GM18505 (cell line): ENCODE results near the gene CYSTM1.
"Not testable (repeated sequence)": the region's sequence is repeated elsewhere in the genome, so short reads cannot be mapped to it uniquely, and the experiment has no call there.

Source experiments
- ATAC-seq: cut with Tn5 transposase; IDR thresholded peaks from one replicate; pipeline ENCODE4 v1.9.1; 2021; ENCODE audit not compliant: unreplicated experiment
- POLR2A ChIP-seq: IDR thresholded peaks from 4 replicates; pipeline ENCODE4 v1.6.1; 2011; ENCODE audit warnings: borderline replicate concordance; ENCODE audit not compliant: insufficient read depth, insufficient read length; ENCODE audit errors: extremely low read depth

Gene CYSTM1

DNA sequence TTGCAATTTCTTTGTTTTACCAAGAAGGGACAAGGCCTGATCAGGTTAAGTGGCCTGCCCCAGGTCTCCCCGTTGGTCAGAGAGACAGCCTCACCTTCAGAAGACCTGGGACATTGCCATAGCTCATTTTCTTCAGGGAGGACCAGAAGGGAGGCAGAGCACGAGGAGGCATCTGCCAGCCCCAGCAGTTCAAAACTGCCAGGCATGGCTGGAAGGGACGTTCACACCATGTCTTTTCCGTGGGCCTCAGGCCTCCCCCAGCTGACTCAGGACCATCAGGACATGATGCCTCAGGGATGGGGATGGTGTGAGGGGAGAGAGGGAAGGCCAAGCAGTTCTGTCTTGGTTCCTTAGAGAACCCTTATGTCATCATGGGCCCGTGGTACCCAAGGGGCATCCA lies 32.7 kb upstream of the CYSTM1 start:
- TF ChIP-seq POLR2A, result no peak
- ATAC-seq, result no peak

DNA sequence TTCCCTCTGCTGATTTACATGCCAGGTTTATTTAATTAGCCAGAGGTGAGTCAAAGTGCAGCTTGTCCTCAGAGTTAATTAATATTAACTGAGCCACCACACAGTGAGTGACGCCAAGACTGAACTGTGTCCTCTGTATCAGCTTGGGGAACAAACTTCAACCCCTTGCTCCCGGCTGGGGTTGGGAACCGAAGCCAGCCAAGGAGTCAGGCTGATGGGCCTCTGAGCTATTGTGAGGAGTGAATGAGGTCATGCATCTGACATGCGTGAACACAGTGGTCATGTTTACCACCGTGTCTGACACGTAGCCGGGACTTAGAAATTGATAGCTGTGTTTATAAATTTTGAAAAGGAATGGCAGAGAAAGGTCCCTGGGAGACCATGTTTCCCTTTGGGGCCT lies 32.1 kb upstream of the CYSTM1 start:
- TF ChIP-seq POLR2A, result no peak
- no peak for ATAC-seq

DNA sequence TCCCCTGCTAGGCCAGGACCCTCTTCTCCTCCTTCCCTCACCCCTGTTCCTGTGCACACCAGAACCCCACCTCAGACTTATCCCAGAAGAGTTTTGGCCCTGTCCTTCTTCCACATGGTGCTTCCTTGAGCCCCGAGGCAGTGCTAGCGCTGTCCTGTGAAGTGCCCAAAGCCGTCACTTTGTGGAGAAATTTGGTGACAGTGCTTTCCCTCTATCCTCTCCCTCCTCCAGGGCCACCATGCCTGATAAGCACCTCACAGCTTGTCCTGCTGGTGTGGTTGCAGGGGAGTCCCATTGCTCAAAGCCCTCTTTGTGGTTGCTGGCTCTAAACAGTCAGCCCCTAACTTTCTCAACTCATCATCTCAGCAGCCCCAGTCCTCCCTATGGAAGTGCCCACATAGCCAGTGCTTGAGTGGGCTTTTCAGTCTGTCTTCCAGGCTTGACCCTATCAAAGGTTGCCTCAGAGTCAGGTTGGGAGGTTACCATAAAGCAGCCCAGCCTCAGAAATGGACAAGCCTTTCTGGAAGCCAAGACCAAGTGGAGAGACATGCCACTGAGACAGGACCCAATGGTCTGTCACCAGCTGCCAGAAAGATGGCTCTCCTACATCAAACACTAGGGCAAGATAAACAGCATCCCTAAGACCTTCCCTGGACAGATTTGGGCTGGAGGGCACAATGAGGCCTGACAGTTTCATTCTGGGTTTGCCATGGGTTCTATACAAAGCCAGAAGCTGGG lies 31.3 kb upstream of the CYSTM1 start:
- peak; percentile 19 for ATAC-seq
- TF ChIP-seq POLR2A, result no peak

DNA sequence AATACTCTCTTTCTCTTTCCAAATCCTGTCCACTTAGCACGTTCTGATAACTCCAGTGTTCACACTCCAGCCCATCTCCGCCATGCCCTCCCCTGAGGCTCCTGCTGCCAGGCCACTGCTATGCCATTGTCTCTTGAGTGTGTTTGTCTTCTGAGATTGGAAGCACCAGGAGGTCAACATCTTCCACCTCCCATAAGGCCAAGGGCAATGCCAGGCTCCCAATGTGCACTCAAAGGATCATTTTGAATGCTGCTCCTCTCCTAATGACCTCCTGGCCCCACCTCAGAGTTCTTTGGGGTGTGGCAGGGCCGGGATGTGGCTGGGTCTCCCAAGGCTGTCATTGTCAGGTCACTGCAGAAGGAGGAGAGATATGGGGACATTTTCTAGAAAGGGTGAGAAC lies 29.7 kb upstream of the CYSTM1 start:
- TF ChIP-seq POLR2A, result no peak
- no peak for ATAC-seq

DNA sequence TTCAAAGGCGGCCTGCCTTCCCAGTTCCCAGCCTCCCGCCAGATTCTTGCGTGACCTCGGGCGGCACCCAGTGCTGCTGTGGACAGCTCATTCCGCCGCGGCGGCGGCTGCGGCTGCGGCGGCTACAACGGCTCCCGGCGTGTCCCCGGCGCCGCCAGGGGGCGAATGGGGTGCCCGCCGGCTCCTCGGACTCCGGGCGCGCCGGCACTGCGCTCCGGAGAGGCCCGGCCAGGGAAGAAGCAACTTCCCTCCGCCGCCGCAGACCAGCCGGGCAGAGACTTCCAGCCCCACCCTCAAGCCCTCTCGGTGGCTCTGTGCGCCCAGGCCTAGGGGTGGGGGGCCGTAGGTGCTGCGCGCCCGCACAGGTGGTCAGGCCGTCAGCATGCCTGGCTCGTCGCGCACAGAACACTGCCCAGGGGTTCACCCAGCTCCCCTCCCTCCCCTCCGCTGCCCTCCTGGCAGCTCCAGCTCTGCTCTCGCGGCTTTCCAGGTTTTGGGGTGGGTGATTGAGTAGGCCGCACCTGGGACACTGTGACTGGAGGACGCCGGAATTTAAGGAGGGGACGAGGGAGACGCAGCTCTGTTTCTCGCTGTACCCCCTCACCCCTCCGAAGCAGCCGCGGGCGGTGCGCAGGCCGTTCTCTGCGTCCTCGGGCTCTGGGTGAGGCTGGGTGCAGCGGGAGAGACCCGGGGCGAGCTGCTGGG lies 29.0 kb upstream of the CYSTM1 start:
- peak; percentile 59 for ATAC-seq
- no peak for TF ChIP-seq POLR2A

DNA sequence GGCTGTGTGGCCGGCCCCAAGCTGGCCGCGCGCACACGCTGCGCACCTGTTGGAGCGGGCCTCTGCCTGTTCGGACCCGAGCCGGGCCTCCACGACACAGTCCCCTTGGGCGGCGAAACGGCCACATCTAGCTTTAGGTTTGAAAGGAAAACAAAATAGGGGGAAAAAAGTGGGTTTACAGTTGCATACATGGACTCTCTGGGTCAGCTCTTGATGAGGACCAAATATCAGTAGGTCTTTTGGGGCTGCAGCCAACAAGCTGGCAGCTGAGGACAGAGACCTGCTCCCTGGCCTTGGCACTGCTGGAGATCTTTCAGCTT lies 28.5 kb upstream of the CYSTM1 start:
- no peak for TF ChIP-seq POLR2A
- ATAC-seq, result no peak

DNA sequence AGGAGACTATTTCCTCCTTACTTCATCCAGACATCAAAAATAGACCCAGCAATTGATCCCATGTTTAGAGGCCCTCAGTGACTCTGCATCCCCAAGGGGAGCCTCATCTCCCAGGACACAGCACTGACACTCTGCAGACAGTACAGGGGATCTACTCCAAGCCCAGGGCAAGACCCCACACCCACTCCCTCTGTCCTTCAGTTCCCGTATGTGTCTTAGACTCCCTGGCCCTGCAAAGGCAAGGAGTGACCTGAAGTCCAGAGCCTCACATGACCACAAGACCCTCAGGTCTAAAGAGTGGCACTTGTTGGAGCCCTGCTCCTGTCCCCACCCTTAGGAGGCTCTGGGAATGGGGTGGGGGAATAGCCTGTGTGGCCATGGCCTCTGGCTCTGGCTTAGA lies 27.5 kb upstream of the CYSTM1 start:
- no peak for TF ChIP-seq POLR2A
- no peak for ATAC-seq

DNA sequence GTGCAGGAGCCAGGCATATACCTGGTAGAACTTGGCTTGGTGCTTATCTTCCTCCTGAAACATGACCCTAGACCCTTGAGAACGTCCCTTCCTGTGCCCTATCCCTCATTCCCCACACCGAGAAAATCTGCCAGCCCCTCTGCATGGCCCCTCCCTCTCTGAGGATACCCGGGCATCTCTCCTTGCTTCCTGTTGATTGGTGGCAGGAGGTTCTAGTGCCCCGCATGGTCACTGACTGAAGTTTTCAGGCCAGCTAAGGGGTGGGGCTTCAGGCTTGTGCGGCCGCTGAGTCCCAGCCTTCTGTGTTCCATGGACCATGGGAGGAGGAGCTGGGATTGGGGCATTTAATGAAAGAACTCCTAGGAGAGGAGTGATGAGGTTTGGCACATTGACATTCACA lies 26.5 kb upstream of the CYSTM1 start:
- no peak for TF ChIP-seq POLR2A
- no peak for ATAC-seq

DNA sequence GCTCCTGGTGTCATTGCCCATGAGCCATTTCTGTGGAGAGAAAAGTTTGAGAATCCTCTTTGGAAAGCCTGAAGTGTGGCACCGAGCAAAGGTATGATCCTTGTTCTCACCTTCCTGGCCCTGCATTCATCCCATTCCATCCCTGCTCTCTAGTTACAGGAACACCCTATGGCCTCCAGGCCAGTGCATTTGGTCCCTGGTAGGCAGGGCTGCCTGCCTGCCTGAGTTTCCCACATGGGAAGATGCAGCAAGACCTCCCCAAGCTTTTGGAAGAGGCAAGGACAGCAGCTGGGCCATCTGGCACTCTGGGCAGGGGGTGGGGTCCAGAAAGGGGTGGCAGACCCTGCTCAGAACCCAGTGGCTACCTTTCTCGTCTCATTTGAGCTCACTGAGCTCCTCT lies 24.8 kb upstream of the CYSTM1 start:
- no peak for TF ChIP-seq POLR2A
- no peak for ATAC-seq

DNA sequence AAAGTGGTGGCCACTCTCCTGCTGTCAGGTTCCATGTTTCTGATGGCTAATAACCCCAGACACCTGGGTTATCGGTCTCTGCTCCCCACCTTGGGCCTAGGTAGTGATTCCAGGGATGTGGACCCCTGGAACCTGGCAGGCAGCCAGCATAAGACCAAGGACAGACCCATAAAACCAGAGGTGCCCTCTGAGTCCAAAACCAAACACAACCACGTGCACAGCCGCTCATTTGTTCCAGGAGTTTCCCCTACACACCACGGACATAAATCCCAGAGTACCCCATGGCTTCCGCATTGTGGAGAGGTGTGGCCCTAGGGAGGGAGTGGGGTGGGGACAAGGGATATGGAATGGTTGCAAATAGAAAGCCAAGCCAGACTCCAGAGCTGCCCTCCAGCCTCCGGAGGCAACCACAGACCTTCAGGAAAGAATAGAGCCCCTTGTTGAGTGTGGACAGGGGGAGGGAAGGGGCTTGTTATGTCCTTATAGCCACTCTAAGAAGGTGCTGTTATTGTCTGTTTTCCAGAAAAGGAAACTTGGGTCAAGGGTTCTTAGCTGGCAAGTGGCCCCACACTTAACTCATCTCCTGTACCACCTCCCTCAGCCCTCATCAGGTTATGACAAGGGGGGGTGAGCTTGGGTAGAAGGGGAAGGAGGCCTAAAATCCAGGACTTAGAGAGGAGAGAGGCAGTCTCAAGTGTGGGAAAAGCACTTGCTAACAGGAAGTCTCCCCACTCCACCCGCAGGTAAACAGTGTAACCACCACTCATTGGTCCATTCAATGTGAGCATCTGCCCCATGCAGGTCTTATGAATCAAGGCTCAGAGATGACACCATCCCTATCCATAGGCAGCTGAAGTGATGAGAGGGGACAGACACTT lies 23.6 kb upstream of the CYSTM1 start:
- no peak for ATAC-seq
- TF ChIP-seq POLR2A, result no peak

DNA sequence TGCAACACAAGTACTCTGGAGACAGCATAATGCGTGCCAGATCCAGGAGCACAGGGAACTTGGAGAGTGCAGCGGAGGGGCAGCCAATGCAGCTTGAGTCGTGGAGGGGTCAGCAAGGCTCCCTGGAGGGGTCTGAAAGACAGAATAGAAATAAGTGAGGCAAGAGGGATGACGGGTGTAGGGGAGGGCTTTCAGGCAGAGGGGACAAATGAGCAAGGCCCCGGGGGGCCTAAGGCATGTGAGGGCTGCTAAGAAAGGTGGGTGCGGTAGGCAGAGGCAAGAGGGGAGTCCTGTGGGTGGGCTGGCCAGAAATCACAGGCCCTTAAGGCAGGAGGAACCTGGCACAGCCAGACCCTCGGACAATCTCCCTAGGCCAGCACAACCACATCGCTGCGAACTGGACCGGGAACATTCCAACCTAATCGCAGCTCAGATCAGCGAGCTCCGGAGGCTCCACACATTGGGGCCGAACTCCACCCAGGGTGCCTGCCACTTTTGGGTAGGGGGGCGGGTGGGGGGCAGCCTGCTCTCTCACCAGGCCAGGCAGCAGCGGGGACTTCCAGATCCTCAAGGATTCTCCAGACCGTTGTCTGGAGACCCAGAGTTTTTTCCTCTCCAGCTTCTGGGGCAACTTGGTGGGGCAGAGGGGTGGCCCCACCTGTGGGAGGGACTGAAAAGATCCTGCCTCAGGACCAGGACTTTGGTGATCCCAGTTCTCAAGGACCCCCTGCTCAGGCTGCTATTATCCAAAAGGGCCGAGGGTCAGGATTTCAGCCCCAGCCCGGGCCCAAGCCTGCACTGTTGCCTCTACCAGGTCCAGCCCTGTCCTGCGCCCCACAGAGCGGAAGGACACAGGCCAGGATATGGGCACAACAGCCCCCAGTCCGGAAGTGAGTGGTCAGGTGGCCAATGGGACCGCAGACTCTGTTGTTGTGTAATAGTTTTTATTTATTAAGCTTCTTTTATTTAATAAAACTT lies 22.7 kb upstream of the CYSTM1 start:
- no peak for ATAC-seq
- no peak for TF ChIP-seq POLR2A

DNA sequence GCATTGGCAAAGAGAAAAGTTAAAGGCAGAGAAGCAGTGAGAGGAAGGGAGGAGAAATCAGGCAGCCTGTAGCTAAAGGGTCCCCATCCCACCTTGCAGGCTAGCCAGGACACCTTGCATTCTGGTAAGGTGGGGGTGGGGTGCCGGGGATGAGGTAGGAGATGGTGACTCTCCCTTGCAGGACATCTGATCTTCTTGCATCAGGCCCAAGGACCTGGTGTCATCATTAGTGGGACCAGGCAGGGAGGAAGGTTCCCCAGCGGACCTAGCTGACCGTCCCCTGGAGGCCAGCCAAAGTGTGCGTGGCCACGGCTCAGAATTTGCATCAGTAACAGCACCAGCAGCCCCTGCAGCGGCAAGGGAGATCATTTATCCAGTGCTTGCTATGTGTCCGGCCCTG lies 21.7 kb upstream of the CYSTM1 start:
- no peak for ATAC-seq
- no peak for TF ChIP-seq POLR2A

DNA sequence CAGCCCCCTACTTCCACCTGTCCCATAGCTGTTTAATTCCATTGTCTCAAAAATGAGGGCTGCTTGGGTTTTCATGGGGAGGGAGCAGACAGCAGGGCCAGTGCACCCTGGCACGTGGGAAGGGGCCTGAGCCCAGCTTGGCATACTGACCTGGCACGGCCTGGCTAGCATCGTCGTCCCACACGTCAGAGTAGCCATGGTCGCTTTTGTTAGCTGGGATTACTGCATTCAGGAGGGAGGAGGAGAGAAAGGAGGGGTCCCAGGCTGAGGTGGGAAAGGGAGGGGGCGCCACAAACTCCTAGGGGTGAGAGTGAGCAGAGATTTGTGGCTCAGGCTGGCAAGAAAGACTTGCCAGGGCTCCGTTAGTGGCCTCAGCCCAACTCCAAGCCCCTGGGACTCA lies 21.1 kb upstream of the CYSTM1 start:
- no peak for TF ChIP-seq POLR2A
- ATAC-seq, result no peak

DNA sequence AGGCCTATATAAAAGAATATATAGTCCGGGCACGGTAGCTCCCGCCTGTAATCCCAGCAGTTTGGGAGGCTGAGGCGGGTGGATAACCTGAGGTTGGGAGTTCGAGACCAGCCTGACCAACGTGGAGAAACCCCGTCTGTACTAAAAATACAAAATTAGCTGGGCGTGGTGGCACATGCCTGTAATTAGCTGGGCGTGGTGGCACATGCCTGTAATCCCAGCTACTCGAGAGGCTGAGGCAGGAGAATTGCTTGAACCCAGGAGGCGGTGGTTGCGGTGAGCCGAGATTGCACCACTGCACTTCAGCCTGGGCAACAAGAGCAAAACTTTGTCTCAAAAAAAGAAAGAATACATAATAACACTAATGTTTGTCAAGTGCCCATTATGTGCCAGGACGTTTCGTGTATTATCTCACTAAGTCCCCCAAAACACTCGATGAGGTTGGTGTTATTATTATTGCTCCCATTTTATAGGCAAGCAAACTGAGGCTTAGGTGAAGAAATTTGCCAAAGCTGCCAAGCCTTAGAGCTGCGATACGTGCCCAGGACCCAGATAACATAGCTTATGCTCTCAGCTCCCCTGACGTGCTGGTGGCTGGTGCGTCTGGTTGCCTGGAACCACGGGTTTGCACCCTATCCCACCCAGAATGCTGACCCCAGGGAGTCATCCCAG lies 20.1 kb upstream of the CYSTM1 start:
- not testable (repeated sequence) for ATAC-seq
